Measurements from ENCODE around the gene JPH4.
A peak's percentile ranks its signal among the peaks of the same experiment; 100 is the strongest.

The JPH4 gene

DNA sequence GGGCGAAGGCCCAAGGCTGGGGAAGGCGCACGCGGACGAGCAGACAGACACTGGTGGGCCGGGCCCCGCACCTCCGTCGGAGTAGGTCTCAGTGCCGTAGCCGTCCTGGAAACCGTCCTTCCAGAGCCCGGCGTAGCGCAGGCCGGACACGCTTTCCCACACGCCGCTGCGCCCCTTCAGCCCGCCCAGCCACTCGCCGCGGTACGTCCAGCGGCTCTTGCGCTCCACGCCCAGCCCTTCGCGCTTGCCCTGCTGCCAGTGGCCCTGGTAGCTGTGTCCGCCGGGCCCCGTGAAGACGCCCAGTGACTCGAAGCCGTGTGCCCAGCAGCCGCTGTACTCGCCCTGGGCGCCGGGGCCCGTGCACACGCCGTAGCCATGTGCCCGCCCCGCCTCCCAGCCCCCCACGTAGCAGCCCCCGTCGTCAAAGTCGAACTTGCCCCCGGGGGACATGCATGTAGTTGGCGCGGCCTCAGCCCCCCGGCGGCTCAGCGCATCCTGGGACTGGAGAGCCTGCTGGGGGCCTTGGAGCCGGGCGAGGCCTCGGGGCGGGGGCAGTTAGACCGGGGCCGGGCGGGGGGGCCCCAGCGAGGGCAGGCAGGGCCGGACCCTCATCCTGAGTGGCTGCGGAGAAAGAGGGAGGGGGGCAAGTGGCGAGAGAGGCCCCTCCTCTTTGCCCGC is 1.4 kb downstream of the JPH4 start:
- TF ChIP-seq CTCF (IDR thresholded peaks at IDR 0.05): no peak
- no peak overlapping the region for H3K4me3 ChIP-seq (ENCODE audit: low read depth, low read length)
- H3K9ac ChIP-seq: no peak overlapping the region
- H3K79me2 ChIP-seq: no peaks in the 10 kb centered on the region
- no peak overlapping the region for H3K27ac ChIP-seq
- H3K27me3 ChIP-seq (ENCODE audit: control insufficient read depth, insufficient read depth, low read length): peaks cover 3% of the 10 kb centered on the region
- H3K4me1 ChIP-seq: peaks cover 4% of the 10 kb centered on the region
- H3K36me3 ChIP-seq (ENCODE audit: control insufficient read depth, insufficient read depth, low read length): no peaks in the 10 kb centered on the region
- H3K9me3 ChIP-seq (ENCODE audit: control insufficient read depth, low read length): no peaks in the 10 kb centered on the region
- peak overlapping the region; percentile 78 for H2AFZ ChIP-seq
- H3K4me2 ChIP-seq (ENCODE audit: low read length): no peak overlapping the region

GRCh38 chr14:23573384-23574015 is 5.1 kb downstream of the JPH4 start:
- H3K79me2 ChIP-seq: no peaks in the 10 kb centered on the region
- no peak overlapping the region for H3K4me3 ChIP-seq (ENCODE audit: low read depth, low read length)
- H3K36me3 ChIP-seq (ENCODE audit: control insufficient read depth, insufficient read depth, low read length): no peaks in the 10 kb centered on the region
- H3K27ac ChIP-seq: no peak overlapping the region
- peaks cover 13% of the 10 kb centered on the region for H3K4me1 ChIP-seq
- no peak for TF ChIP-seq CTCF (IDR thresholded peaks at IDR 0.05)
- H3K9me3 ChIP-seq (ENCODE audit: control insufficient read depth, low read length): no peaks in the 10 kb centered on the region
- H3K9ac ChIP-seq: no peak overlapping the region
- no peak overlapping the region for H3K4me2 ChIP-seq (ENCODE audit: low read length)
- peaks cover 3% of the 10 kb centered on the region for H3K27me3 ChIP-seq (ENCODE audit: control insufficient read depth, insufficient read depth, low read length)
- no peak overlapping the region for H2AFZ ChIP-seq

GRCh38 chr14:23572836-23573235 is 5.8 kb downstream of the JPH4 start:
- Histone ChIP-seq H3K4me2 (ENCODE audit: low read length) (no peak overlapping the region), H3K4me1 (peaks cover 18% of the 10 kb centered on the region), H3K9me3 (ENCODE audit: control insufficient read depth, low read length) (no peaks in the 10 kb centered on the region), H3K36me3 (ENCODE audit: control insufficient read depth, insufficient read depth, low read length) (no peaks in the 10 kb centered on the region), H3K27me3 (ENCODE audit: control insufficient read depth, insufficient read depth, low read length) (peaks cover 3% of the 10 kb centered on the region), H2AFZ (no peak overlapping the region), H3K27ac (no peak overlapping the region), H3K4me3 (ENCODE audit: low read depth, low read length) (no peak overlapping the region), H3K9ac (no peak overlapping the region), H3K79me2 (no peaks in the 10 kb centered on the region)
- TF ChIP-seq CTCF (IDR thresholded peaks at IDR 0.05): no peak

DNA sequence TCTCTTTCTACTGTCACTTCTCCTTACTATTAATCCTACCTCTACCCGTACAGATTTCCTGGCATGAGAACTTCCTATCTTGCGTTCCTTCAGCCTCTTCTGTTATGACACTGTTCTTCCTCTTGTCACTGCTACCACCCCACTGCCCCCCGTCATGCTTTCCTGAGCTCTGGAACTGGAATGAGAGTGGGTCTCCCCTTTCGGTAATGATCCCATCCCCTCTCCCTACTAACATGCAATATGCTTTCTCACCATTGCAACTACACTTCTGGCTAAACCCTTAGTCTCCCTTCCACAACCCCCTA is 6.1 kb downstream of the JPH4 start:
- Histone ChIP-seq H3K36me3 (ENCODE audit: control insufficient read depth, insufficient read depth, low read length) (no peaks in the 10 kb centered on the region), H3K9me3 (ENCODE audit: control insufficient read depth, low read length) (no peaks in the 10 kb centered on the region), H3K4me3 (ENCODE audit: low read depth, low read length) (no peak overlapping the region), H3K79me2 (no peaks in the 10 kb centered on the region), H3K4me1 (peaks cover 18% of the 10 kb centered on the region), H3K27ac (no peak overlapping the region), H2AFZ (no peak overlapping the region), H3K27me3 (ENCODE audit: control insufficient read depth, insufficient read depth, low read length) (no peaks in the 10 kb centered on the region), H3K4me2 (ENCODE audit: low read length) (no peak overlapping the region), H3K9ac (no peak overlapping the region)
- TF ChIP-seq CTCF (IDR thresholded peaks at IDR 0.05): no peak

All from parathyroid adenoma (tissue), 2 donors.